ENCODE data around the gene C1QTNF9.

C1QTNF9 gene

GRCh38 chr13:24271601-24272451, 37.6 kb upstream of the C1QTNF9 start:
- peaks cover 22% of the 10 kb centered on the region for H3K4me1 ChIP-seq
- no peaks in the 10 kb centered on the region for H3K79me2 ChIP-seq
- H3K36me3 ChIP-seq (ENCODE audit: control insufficient read depth, insufficient read depth, low read length), result no peaks in the 10 kb centered on the region
- H3K9me3 ChIP-seq (ENCODE audit: control insufficient read depth, low read length), result no peaks in the 10 kb centered on the region
- H3K27me3 ChIP-seq (ENCODE audit: control insufficient read depth, insufficient read depth, low read length), result no peaks in the 10 kb centered on the region
- TF ChIP-seq CTCF (IDR thresholded peaks at IDR 0.05), result no peak
- peak overlapping the region; percentile 40 for H3K4me2 ChIP-seq (ENCODE audit: low read length)
- peak overlapping the region; percentile 25 for H3K4me3 ChIP-seq (ENCODE audit: low read depth, low read length)
- H3K9ac ChIP-seq, result peak overlapping the region; percentile 28
- H3K27ac ChIP-seq, result peak overlapping the region; percentile 96
- peak overlapping the region; percentile 79 for H2AFZ ChIP-seq

- H3K4me2 ChIP-seq (ENCODE audit: low read length), result peak overlapping the region; percentile 40
- H3K9ac ChIP-seq, result peak overlapping the region; percentile 28
- H3K79me2 ChIP-seq, result peaks cover 2% of the 10 kb centered on the region
- peak overlapping the region; percentile 79 for H2AFZ ChIP-seq
- H3K4me3 ChIP-seq (ENCODE audit: low read depth, low read length), result peak overlapping the region; percentile 25
- H3K36me3 ChIP-seq (ENCODE audit: control insufficient read depth, insufficient read depth, low read length), result no peaks in the 10 kb centered on the region
- H3K27me3 ChIP-seq (ENCODE audit: control insufficient read depth, insufficient read depth, low read length), result no peaks in the 10 kb centered on the region
- peak overlapping the region; percentile 96 for H3K27ac ChIP-seq
- no peaks in the 10 kb centered on the region for H3K9me3 ChIP-seq (ENCODE audit: control insufficient read depth, low read length)
- peaks cover 22% of the 10 kb centered on the region for H3K4me1 ChIP-seq
- TF ChIP-seq CTCF (IDR thresholded peaks at IDR 0.05), result no peak
Observed at GRCh38 chr13:24272452-24273161, 36.8 kb upstream of the C1QTNF9 start.

- Histone ChIP-seq H3K36me3 (ENCODE audit: control insufficient read depth, insufficient read depth, low read length) (no peaks in the 10 kb centered on the region), H3K27me3 (ENCODE audit: control insufficient read depth, insufficient read depth, low read length) (no peaks in the 10 kb centered on the region), H3K4me1 (peaks cover 22% of the 10 kb centered on the region), H3K9ac (no peak overlapping the region), H2AFZ (no peak overlapping the region), H3K27ac (no peak overlapping the region), H3K4me2 (ENCODE audit: low read length) (no peak overlapping the region), H3K79me2 (peaks cover 4% of the 10 kb centered on the region), H3K9me3 (ENCODE audit: control insufficient read depth, low read length) (no peaks in the 10 kb centered on the region), H3K4me3 (ENCODE audit: low read depth, low read length) (no peak overlapping the region)
- no peak for TF ChIP-seq CTCF (IDR thresholded peaks at IDR 0.05)
Observed at GRCh38 chr13:24273926-24274325, 35.5 kb upstream of the C1QTNF9 start.

GRCh38 chr13:24274452-24275021, 34.8 kb upstream of the C1QTNF9 start:
- H3K4me2 ChIP-seq (ENCODE audit: low read length), result no peak overlapping the region
- TF ChIP-seq CTCF (IDR thresholded peaks at IDR 0.05), result no peak

More at GRCh38 chr13:24274452-24275021, 34.8 kb upstream of the C1QTNF9 start:
- Histone ChIP-seq H3K4me1 (peaks cover 22% of the 10 kb centered on the region), H3K9ac (no peak overlapping the region), H3K27me3 (ENCODE audit: control insufficient read depth, insufficient read depth, low read length) (no peaks in the 10 kb centered on the region), H3K36me3 (ENCODE audit: control insufficient read depth, insufficient read depth, low read length) (no peaks in the 10 kb centered on the region), H3K9me3 (ENCODE audit: control insufficient read depth, low read length) (no peaks in the 10 kb centered on the region), H3K79me2 (peaks cover 4% of the 10 kb centered on the region), H3K4me3 (ENCODE audit: low read depth, low read length) (no peak overlapping the region), H3K27ac (no peak overlapping the region), H2AFZ (no peak overlapping the region)

All from parathyroid adenoma (tissue), 2 donors.